Skeletal muscle tissue (tissue), 4 donors: ENCODE measurements around the gene METRNL. TPM values are rescaled to one million over a fixed set of nuclear protein-coding genes. Genes with fewer than 3 reads are reported as not detected.
"Not testable (repeated sequence)": the region's sequence is repeated elsewhere in the genome, so short reads cannot be mapped to it uniquely, and the experiment has no call there.

Experiments used
- H3K27ac ChIP-seq: one replicate; pipeline ENCODE4 v1.7.0; 2013; ENCODE audit warnings: mild to moderate bottlenecking, low read depth, low read length, inconsistent platforms
- H3K27me3 ChIP-seq, 3 donors: one replicate each; pipeline ENCODE4 v1.7.0; 2013; ENCODE audit warnings: low read length in 3 of 3; ENCODE audit not compliant: control insufficient read depth in 3 of 3, insufficient read depth in 3 of 3
- H3K36me3 ChIP-seq, 3 donors: one replicate each; pipeline ENCODE4 v1.7.0; 2013; ENCODE audit warnings: low read length in 3 of 3; ENCODE audit not compliant: control insufficient read depth in 3 of 3, insufficient read depth in 3 of 3
- H3K4me1 ChIP-seq, 3 donors: one replicate each; pipeline ENCODE4 v1.7.0; 2013; ENCODE audit warnings: low read length in 3 of 3, mild to moderate bottlenecking in 3 of 3; ENCODE audit not compliant: control insufficient read depth in 3 of 3, insufficient read depth in 3 of 3
- H3K4me3 ChIP-seq, 3 donors: one replicate each; pipeline ENCODE4 v1.7.0; 2013; ENCODE audit warnings: low read length in 3 of 3
- H3K9ac ChIP-seq, 3 donors: one replicate each; pipeline ENCODE4 v1.7.0; 2013; ENCODE audit warnings: low read length in 3 of 3, mild to moderate bottlenecking in 3 of 3, moderate library complexity in 2 of 3, low read depth in 1 of 3
- H3K9me3 ChIP-seq, 3 donors: one replicate each; pipeline ENCODE4 v1.7.0; 2013; ENCODE audit warnings: low read length in 3 of 3; ENCODE audit not compliant: control insufficient read depth in 3 of 3
- total RNA-seq: library from RNA; depleted of rRNA; stranded (reverse); fragments of >200 nt; gene quantifications from one replicate; pipeline ENCODE4 v1.2.3, GENCODE V29; 2014
- donor health status: Osteomylitis.

The METRNL gene
- total RNA-seq, 1 donor from 2014 or later = 31.3 TPM

DNA sequence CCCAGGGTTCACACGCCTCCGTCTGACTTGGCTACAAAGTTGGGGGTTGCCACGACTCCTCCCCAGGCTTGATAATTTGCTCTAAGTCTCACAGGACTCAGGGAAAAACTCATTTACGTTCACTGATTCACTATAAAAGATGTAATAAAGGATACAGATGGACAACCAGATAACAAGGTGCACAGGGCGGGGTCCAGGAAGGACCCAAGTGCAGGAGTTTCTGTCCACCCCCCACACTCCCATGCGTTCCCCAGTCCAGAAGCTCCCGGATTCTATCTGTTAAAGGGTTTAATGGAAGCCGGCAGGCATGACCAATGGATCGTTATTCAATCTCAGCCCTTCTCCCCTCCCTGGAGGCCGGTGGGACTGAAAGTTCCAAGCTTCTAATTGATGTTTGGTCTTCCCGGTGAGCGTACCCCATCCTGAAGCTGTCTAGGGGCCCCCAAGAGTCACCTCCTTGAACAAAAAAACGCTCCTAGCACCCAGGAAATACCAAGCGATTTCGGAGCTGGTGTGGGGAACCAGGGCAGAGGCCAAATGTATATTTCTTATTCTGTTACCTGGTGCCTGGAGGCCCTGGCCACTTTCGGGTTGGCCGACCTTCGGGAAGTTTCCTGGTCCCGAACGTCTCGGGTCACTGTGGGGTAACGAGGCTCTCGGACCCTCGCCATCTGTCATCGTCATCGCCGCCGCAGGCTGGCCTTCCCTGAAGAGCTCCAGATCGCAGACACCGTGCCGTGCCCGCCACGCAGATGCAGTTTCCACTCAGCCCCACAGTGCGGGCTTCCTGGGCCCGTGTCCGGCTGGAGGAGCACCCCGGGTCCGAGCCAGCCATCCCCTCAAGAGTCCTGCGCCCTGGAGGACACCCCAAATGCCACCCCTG is 13.5 kb upstream of the METRNL start:
- no peak overlapping the region for H3K27ac ChIP-seq
- no peak overlapping the region for H3K9ac ChIP-seq
- H3K36me3 ChIP-seq = no peaks in the 10 kb centered on the region
- no peak overlapping the region for H3K4me3 ChIP-seq
- H3K4me1 ChIP-seq = peaks cover 0 to 2% (median 0%) of the 10 kb centered on the region in 3 donors
- H3K9me3 ChIP-seq = no peaks in the 10 kb centered on the region
- peaks cover 0 to 7% (median 3%) of the 10 kb centered on the region in 3 donors for H3K27me3 ChIP-seq

DNA sequence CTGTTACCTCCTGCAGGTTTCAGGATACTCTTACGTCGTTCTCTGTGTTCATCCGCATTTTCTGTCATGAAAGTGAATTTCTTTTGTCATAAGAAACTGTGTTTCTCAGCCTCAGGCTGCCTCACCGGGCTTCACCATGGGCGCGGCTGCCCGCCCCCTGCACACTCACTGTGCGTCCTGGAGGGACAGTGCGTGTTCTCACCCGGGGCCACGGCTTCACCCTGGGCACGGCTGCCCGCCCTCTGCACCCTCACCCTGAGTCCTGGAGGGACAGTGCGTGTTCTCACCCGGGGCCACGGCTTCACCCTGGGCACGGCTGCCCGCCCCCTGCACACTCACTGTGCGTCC is 12.9 kb upstream of the METRNL start:
- H3K4me3 ChIP-seq, H3K36me3 ChIP-seq, H3K9me3 ChIP-seq, H3K27ac ChIP-seq, H3K27me3 ChIP-seq, H3K4me1 ChIP-seq, H3K9ac ChIP-seq: not testable (repeated sequence)

DNA sequence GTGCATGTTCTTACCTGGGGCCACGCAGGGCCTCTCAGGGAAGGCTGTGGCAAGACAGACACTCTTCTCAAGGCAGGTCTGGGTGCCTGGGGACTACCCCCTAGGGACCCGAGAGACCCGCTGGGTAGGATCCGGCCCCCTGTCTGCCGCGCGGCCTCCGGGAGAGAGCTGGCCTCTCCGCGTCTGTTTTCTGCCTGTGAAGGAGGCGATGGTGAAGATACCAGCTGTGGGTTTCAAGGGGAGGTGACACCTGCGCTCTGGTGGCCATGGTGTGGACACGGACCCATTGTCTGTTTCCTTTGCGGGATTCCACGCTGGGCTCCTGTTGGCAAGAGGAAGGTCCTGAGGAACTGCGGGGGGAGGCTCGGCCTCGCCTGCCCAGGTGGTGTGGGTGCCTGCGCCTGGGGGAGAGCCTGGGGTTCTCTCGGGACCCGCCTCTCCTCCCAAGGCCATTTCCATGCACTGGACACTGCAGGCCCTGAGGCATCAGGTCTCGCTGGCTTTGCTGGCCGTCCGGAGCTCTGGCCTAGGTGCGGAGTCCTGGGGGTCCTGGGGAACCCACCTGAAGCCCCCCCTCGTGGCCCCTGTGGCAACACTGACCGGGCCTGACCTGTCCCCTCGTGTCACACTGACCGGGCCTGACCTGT is 12.2 kb upstream of the METRNL start:
- Histone ChIP-seq H3K27ac (no peak overlapping the region), H3K36me3 (no peaks in the 10 kb centered on the region), H3K9me3 (no peaks in the 10 kb centered on the region), H3K9ac (no peak overlapping the region), H3K27me3 (peaks cover 0 to 7% (median 3%) of the 10 kb centered on the region in 3 donors), H3K4me3 (no peak overlapping the region), H3K4me1 (peaks cover 0 to 2% (median 0%) of the 10 kb centered on the region in 3 donors)

DNA sequence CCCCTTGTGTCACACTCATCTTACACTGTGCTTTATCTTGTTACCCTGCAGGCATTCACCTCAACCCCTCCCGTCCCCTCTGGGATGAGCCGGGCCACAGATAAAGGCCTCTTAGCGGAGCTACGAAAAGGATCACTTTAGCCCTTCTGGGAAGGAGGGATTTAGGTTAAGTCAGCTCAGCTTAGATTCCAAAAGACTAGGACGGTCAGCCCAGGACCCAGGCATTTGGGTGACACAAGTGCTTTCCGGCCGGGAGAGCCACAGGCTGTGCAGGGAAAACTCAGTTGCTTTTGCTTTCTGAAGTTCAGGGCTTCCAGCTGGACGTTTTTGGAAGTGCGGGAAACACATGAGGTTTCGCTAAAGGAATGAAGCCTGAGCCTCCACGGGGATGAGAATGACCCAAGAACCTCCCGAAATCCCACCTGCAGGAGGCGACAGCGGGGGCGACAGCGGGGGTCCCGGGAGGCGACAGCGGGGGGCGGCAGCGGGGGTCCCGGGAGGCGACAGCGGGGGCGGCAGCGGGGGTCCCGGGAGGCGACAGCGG is 11.6 kb upstream of the METRNL start:
- no peaks in the 10 kb centered on the region for H3K9me3 ChIP-seq
- H3K27ac ChIP-seq = no peak overlapping the region
- no peak overlapping the region for H3K4me3 ChIP-seq
- peaks cover 0 to 2% (median 0%) of the 10 kb centered on the region in 3 donors for H3K4me1 ChIP-seq
- peaks cover 0 to 7% (median 3%) of the 10 kb centered on the region in 3 donors for H3K27me3 ChIP-seq
- H3K9ac ChIP-seq = no peak overlapping the region
- H3K36me3 ChIP-seq = no peaks in the 10 kb centered on the region

DNA sequence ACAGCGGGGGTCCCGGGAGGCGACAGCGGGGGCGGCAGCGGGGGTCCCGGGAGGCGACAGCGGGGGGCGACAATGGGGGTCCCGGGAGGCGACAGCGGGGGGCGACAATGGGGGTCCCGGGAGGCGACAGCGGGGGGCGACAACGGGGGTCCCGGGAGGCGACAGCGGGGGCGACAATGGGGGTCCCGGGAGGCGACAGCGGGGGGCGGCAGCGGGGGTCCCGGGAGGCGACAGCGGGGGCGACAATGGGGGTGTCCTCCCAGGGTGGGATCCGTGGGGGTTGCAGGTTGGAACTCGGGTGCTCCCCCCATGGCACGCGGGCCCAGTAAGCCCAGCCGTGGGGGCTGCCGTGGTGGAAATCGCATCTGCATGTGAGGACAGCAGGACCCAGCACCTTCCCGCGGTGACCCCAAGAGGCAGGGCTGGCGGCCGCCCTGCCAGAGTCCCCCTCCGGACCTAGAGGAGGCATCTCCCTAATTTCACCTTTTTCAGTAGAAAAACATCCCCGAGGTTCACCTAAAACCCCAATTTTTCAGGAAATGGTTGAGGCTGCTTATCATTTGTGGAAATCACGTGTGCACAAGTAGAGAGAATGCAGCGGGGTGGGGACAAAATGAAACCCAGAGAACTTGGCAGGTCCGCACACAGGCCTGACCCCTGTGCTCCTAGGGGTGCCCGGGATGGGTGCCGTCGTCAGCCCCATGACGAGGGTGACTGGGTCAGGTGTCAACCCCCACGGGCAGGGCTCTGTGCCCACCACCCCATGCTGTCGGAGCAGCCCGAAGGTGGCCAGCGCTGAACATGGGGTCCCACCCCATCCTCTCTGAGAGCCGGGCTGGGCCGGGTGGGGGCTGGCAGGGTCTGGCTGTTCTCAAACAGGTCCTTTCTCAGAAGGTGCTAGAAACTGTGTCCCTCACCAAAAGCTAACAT is 10.5 kb upstream of the METRNL start:
- Histone ChIP-seq H3K36me3 (no peaks in the 10 kb centered on the region), H3K9ac (no peak overlapping the region), H3K27ac (no peak overlapping the region), H3K4me3 (no peak overlapping the region), H3K4me1 (no peaks in the 10 kb centered on the region), H3K27me3 (peaks cover 0 to 7% (median 3%) of the 10 kb centered on the region in 3 donors), H3K9me3 (no peaks in the 10 kb centered on the region)

DNA sequence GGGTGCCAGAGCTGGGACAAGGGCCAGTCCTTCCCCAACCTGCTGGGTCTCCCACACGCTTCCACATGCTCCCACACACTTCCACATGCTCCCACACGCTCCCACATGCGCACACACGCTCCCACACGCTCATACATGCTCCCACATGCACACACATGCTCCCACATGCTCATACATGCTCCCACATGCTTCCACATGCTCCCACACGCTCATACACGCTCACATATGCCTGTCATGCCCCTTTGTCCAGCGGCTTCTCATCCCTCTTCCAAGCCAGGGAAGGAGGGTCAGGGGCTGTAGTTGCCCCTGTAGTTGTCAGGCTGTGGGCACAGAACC is 9.9 kb upstream of the METRNL start:
- no peak overlapping the region for H3K4me3 ChIP-seq
- H3K27me3 ChIP-seq = peaks cover 0 to 7% (median 3%) of the 10 kb centered on the region in 3 donors
- no peaks in the 10 kb centered on the region for H3K9me3 ChIP-seq
- no peak overlapping the region for H3K27ac ChIP-seq
- no peak overlapping the region for H3K9ac ChIP-seq
- H3K36me3 ChIP-seq = no peaks in the 10 kb centered on the region
- no peaks in the 10 kb centered on the region for H3K4me1 ChIP-seq

DNA sequence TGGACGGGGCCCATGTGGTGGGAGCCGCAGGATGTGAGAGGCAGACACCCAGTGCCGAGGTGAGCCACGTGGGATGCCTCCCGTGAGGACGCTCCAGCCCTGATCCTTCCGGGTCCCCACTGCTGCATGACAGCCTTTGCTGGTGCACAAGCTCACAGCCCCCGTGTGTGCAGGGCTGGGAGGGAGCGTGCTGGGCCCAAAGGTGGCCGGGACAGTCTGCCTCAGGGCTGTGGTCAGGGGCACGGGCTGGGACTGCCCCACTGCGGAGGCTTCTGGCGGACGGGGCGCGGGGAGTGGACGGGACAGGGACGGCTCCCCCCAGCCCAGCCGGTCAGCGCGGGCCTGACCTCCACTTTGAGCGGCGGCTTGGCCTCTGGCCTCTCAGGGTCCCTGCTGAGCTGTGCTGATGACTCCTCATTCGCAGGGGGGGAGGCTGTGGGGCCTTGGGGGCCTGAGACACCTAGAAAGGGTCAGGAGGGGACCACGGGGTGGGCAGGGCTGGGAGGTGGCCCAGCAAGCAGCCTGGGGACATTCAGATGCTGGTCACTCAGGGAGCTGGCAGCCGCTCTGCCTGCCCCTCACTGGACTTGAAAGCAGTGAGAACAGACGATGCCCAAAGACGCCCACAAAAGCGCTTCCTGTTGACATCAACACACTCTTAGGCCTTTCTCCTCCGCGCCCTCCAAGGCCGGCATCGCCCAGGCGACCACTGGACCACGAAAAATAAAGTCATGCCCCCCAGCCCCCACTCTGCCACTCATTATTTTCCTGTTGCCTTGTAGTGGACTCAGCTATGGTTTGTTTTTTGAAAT is 9.3 kb upstream of the METRNL start:
- no peak overlapping the region for H3K9ac ChIP-seq
- H3K27ac ChIP-seq = no peak overlapping the region
- H3K4me1 ChIP-seq = no peaks in the 10 kb centered on the region
- H3K36me3 ChIP-seq = no peaks in the 10 kb centered on the region
- peaks cover 0 to 7% (median 3%) of the 10 kb centered on the region in 3 donors for H3K27me3 ChIP-seq
- H3K9me3 ChIP-seq = no peaks in the 10 kb centered on the region
- no peak overlapping the region for H3K4me3 ChIP-seq

DNA sequence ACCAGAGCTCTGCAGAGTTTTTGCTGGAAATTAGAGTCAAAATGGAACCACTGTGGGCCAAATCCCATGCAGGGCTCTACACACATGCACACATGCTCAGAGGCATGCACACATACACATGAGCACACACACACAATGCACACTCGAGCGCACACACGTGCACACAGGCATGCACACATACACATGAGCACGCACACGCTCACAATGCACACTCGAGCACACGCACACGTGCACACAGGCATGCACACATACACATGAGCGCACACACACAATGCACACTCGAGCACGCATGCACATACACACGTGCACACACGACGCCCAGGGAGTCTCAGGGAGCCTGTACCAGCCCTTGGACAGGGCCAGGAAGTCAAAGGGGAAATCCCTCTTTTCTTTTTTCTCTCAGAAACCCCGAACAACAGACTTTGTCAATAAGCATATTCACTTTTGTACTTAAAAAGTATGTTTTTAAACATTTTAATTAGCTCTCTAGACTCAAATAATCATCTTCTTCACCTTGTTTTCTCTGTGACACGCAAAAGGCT is 8.5 kb upstream of the METRNL start:
- H3K4me3 ChIP-seq = no peak overlapping the region
- peaks cover 0 to 5% (median 3%) of the 10 kb centered on the region in 3 donors for H3K27me3 ChIP-seq

DNA sequence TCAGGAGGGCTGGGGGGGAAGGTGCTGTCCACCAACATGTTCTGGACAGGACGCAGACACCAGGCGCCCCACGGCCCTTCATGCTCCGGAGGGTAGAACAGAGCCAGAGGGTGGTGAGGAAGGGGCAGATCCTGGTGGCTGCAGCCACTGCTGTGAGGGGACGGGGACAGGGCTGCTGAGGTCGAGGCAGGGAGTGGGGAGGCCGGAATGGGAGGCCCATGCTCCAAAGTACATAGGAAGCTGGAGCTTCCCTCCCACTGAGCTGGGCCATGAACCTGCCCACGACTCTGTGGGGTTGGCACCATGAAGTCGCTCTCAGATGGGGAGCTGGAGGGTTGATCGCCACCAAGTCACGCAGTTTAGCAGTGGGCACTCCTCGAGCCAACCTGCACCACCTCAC is 8.0 kb upstream of the METRNL start:
- H3K4me1 ChIP-seq = no peaks in the 10 kb centered on the region
- no peaks in the 10 kb centered on the region for H3K36me3 ChIP-seq
- H3K9me3 ChIP-seq = no peaks in the 10 kb centered on the region
- H3K27ac ChIP-seq = no peak overlapping the region
- peaks cover 0 to 5% (median 3%) of the 10 kb centered on the region in 3 donors for H3K27me3 ChIP-seq
- H3K4me3 ChIP-seq = no peak overlapping the region
- H3K9ac ChIP-seq = no peak overlapping the region

More for the DNA sequence above, 8.5 kb upstream of the METRNL start:
- Histone ChIP-seq H3K9ac (no peak overlapping the region), H3K27ac (no peak overlapping the region), H3K4me1 (no peaks in the 10 kb centered on the region), H3K9me3 (no peaks in the 10 kb centered on the region), H3K36me3 (no peaks in the 10 kb centered on the region)
